LNCaP clone FGC (cell line): ENCODE data around the gene SPRED2.

Source experiments
- DNase-seq: peaks from one replicate; pipeline ENCODE4 v3.0.0-alpha.2; 2011; ENCODE audit warnings: low read depth
- H3K4me3 ChIP-seq: 2 replicates; pipeline ENCODE4 v1.5.1; 2011; ENCODE audit warnings: mild to moderate bottlenecking, low read depth, low read length, control low read depth
- TF ChIP-seq, protein P1 (sequence below): IDR thresholded peaks from 2 replicates; pipeline ENCODE4 v1.5.1; 2012; ENCODE audit warnings: mild to moderate bottlenecking; ENCODE audit not compliant: control insufficient read depth, insufficient read depth; ENCODE audit errors: extremely low read depth

SPRED2 gene

DNA sequence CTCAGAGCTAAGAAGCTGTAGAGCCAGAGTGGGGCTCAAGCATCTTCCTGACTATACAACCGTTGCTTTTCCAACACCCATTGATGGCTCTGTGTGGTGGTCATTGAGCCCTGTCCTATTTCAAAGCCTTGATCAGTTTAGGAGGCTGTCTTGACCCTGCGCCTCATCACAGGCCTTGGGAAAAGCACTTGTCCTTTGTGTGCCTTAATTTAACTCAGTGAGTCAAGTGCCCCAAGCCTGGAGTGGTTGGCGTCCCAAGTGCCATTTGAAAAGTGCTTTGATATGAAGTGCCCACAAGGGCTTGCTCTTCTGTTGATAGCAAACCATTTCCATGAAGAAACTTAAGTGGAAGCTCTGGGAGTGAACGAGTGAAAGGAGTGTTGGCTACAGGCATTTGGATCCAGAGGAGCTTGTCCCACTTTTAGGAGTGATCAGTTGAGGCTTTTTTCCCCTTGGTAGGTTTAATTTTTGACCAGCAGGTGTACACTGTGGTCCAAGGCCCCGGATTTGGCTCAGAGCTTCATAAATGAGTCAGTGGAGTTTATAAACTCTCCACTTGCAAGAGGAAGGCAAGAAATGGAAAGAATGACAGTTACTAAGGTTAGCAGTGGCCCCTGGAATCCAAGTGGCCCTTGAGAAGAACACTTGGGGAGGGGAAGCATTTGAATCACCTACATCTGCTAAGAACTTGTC lies 154.5 kb downstream of the SPRED2 start:
- DNase-seq = no peak
- no peak overlapping the region for H3K4me3 ChIP-seq
- TF ChIP-seq, protein P1, sequence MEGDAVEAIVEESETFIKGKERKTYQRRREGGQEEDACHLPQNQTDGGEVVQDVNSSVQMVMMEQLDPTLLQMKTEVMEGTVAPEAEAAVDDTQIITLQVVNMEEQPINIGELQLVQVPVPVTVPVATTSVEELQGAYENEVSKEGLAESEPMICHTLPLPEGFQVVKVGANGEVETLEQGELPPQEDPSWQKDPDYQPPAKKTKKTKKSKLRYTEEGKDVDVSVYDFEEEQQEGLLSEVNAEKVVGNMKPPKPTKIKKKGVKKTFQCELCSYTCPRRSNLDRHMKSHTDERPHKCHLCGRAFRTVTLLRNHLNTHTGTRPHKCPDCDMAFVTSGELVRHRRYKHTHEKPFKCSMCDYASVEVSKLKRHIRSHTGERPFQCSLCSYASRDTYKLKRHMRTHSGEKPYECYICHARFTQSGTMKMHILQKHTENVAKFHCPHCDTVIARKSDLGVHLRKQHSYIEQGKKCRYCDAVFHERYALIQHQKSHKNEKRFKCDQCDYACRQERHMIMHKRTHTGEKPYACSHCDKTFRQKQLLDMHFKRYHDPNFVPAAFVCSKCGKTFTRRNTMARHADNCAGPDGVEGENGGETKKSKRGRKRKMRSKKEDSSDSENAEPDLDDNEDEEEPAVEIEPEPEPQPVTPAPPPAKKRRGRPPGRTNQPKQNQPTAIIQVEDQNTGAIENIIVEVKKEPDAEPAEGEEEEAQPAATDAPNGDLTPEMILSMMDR = no peak

GRCh38 chr2:65277118-65277517 lies 155.3 kb downstream of the SPRED2 start:
- TF ChIP-seq, protein P1 = no peak
- no peak overlapping the region for H3K4me3 ChIP-seq
- no peak for DNase-seq

DNA sequence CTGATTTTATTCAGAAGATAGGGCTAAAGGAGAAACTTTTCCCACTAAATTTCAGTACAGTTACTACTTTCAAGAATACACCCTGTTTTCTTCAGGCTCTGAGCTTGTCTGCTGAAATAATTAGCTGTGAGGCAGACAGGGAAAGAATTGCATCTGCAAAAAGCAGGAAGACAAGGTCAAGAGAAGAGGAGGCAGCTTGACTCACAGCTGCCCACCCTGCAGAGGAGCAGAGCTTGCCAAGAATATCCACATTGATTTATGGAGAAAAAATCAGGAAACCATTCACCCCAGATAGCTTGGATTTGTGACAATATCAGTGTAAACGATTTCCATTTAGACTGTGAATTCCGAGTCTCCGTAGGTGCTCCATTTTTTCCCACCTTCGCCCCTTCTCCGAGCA lies 155.8 kb downstream of the SPRED2 start:
- no peak overlapping the region for H3K4me3 ChIP-seq
- TF ChIP-seq, protein P1 = no peak
- no peak for DNase-seq

- DNase-seq = no peak
- H3K4me3 ChIP-seq = no peak overlapping the region
- TF ChIP-seq, protein P1 = no peak
These were observed 157.1 kb downstream of the SPRED2 start for GRCh38 chr2:65275141-65275915.

DNA sequence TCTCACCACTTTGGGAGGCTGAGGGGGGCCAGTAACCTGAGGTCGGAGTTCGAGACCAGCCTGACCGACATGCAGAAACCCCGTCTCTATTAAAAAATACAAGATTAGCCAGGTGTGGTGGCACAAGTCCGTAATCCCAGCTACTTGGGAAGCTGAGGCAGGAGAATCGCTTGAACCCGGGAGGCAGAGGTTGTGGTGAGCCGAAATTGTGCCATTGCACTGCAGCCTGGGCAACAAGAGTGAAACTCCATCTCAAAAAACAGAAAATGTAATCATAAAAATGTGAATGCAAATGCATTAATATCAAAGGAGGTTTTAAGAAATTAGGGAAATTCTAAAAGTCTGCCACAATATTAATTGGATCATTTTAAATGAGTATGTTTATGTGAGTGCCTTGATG lies 159.1 kb downstream of the SPRED2 start:
- TF ChIP-seq, protein P1 = no peak
- H3K4me3 ChIP-seq = no peak overlapping the region
- DNase-seq = no peak

DNA sequence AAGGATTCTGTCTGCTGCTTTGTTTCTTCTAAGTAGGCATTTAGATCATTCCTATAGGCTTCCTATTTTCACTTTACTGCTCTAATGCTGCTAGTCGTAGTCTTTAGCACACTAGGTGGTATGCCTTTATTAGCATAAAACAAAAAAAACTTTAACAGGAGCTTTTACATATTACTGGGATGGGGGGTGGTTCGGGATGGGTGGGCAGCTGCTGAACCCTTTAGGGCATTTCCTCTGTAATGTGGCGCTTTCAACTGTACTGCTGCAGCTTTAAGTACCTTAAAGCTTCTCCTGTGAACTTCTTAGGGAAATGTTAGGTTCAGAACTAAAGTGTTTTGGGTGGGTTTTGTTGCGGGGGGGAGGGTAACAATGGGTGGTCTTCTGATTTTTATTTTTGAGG lies 163.4 kb downstream of the SPRED2 start:
- TF ChIP-seq, protein P1 = no peak
- DNase-seq = no peak
- H3K4me3 ChIP-seq = no peak overlapping the region
